HepG2 (cell line): ENCODE measurements around the gene MEMO1. TPM values are rescaled to one million over a fixed set of nuclear protein-coding genes. Genes with fewer than 3 reads are reported as not detected.

Experiments
- ATAC-seq: fragments of 200-7000 bp; cut with Tn5 transposase; 3 replicates; pipeline ENCODE4 v1.9.1; 2020; ENCODE audit warnings: mild to moderate bottlenecking, moderate library complexity
- BruUV-seq: library from RNA; stranded (reverse); fragments of 400-500 nt; replicated peaks from 2 replicates; lab custom pipeline; 2021; lab: Mats Ljungman, UMichigan
- CTCF ChIA-PET: fragments of 300-600 bp; formaldehyde crosslinking; extraction: SDS; loops from one replicate; lab custom pipeline; 2021; ENCODE audit warnings: low total read pairs, inconsistent platforms, low intra/inter-chr PET ratio; lab: Yijun Ruan, JAX
- POLR2A ChIA-PET: fragments of 350-600 bp; sonication (Branson Sonifier 250); formaldehyde crosslinking; loops from one replicate; lab custom pipeline; 2020; ENCODE audit warnings: antibody characterized with exemption, inconsistent platforms; lab: Yijun Ruan, JAX
- DNase-seq: peaks from one replicate; pipeline ENCODE4 v3.0.0-alpha.2; 2015; ENCODE audit warnings: low spot score
- FAIRE-seq: peaks from 3 replicates; lab custom pipeline; 2011; peaks lifted over from hg19 to GRCh38; lab: Jason Lieb, UNC
- H2AFZ ChIP-seq: one replicate; pipeline ENCODE4 v1.6.1; 2011; ENCODE audit warnings: low read length, inconsistent platforms
- H3K27ac ChIP-seq: fragments of 300-600 bp; 3 replicates; pipeline ENCODE4 v1.8.0; 2011; ENCODE audit warnings: mixed run types, mild to moderate bottlenecking, mixed read lengths, low read length, inconsistent platforms; ENCODE audit not compliant: insufficient read depth; ENCODE audit errors: extremely low read length
- H3K27me3 ChIP-seq, 2 experiments: fragments of 200-600 bp in 1 of 2; 2 replicates in 1 of 2; 3 replicates in 1 of 2; pipeline versions ENCODE4 v1.6.0 to v1.8.0; 2011; ENCODE audit warnings: low read length in 2 of 2, mild to moderate bottlenecking in 2 of 2, moderate library complexity in 2 of 2, inconsistent platforms in 1 of 2; ENCODE audit not compliant: insufficient read depth in 2 of 2, control insufficient read depth in 1 of 2
- H3K36me3 ChIP-seq, 2 experiments: fragments of 200-600 bp in 1 of 2; replicated peaks in 1 of 2; 2 replicates in 1 of 2; 3 replicates in 1 of 2; pipeline versions ENCODE4 v1.5.1 to v1.8.0; 2011; ENCODE audit warnings: low read length in 2 of 2, inconsistent platforms in 1 of 2; ENCODE audit not compliant: insufficient read depth in 2 of 2, control insufficient read depth in 1 of 2
- H3K4me1 ChIP-seq: 2 replicates; pipeline ENCODE4 v1.5.1; 2012; ENCODE audit warnings: low read length, inconsistent platforms; ENCODE audit not compliant: insufficient read depth
- H3K4me2 ChIP-seq: 2 replicates; pipeline ENCODE4 v1.6.0; 2011; ENCODE audit warnings: low read depth, low read length, inconsistent platforms
- H3K4me3 ChIP-seq, 3 experiments: fragments of 200-600 bp in 1 of 3; sonication (generic), shearing (Covaris generic) in 1 of 3; replicated peaks in 1 of 3; 2 replicates each; pipeline ENCODE4 v1.5.1; 2011 to 2016; ENCODE audit warnings: low read length in 3 of 3, inconsistent platforms in 2 of 3, low read depth in 2 of 3, mild to moderate bottlenecking in 2 of 3, control low read depth in 1 of 3, mixed read lengths in 1 of 3; ENCODE audit not compliant: insufficient read depth in 1 of 3
- H3K79me2 ChIP-seq: one replicate; pipeline ENCODE4 v1.6.1; 2011; ENCODE audit warnings: low read length, inconsistent platforms; ENCODE audit not compliant: insufficient read depth
- H3K9ac ChIP-seq: 2 replicates; pipeline ENCODE4 v1.6.0; 2011; ENCODE audit warnings: mild to moderate bottlenecking, low read depth, low read length, inconsistent platforms; ENCODE audit not compliant: insufficient read depth
- H3K9me3 ChIP-seq: 2 replicates; pipeline ENCODE4 v1.5.1; 2012; ENCODE audit warnings: mild to moderate bottlenecking, low read length
- H4K20me1 ChIP-seq: 2 replicates; pipeline ENCODE4 v1.6.0; 2011; ENCODE audit warnings: inconsistent platforms, mild to moderate bottlenecking, low read length, moderate library complexity; ENCODE audit not compliant: insufficient read depth
- ADNP ChIP-seq: sonication (generic); formaldehyde crosslinking; IDR thresholded peaks from 2 replicates; pipeline ENCODE4 v1.4.0; 2020; ENCODE audit warnings: missing genetic modification reagents
- HDAC6 ChIP-seq: fragments of 200-600 bp; sonication (generic); IDR thresholded peaks from 2 replicates; pipeline ENCODE4 v1.7.0; 2017; ENCODE audit warnings: mild to moderate bottlenecking, antibody characterized with exemption, low read length, low read depth
- KAT8 ChIP-seq: IDR thresholded peaks from 2 replicates; pipeline ENCODE4 v1.6.1; 2016; ENCODE audit warnings: missing genetic modification reagents, missing compliant biosample characterization
- POLR2G ChIP-seq: fragments of 200-400 bp; formaldehyde crosslinking; IDR thresholded peaks from 2 replicates; pipeline ENCODE4 v1.6.1; 2018; ENCODE audit warnings: mild to moderate bottlenecking, low read depth, low read length, moderate library complexity
- PRPF4 ChIP-seq: fragments of 200-400 bp; formaldehyde crosslinking; IDR thresholded peaks from 2 replicates; pipeline ENCODE4 v1.6.1; 2016; ENCODE audit warnings: low read length, low read depth; ENCODE audit not compliant: poor library complexity, severe bottlenecking
- RCOR2 ChIP-seq: IDR thresholded peaks from 2 replicates; pipeline ENCODE4 v1.6.1; 2016; ENCODE audit warnings: missing biosample characterization, missing genetic modification reagents
- TSC22D2 ChIP-seq: sonication (generic); formaldehyde crosslinking; IDR thresholded peaks from 2 replicates; pipeline ENCODE4 v1.5.1; 2020; ENCODE audit warnings: missing genetic modification reagents, mild to moderate bottlenecking, borderline replicate concordance
- ZNF780A ChIP-seq: sonication (generic); formaldehyde crosslinking; IDR thresholded peaks from 2 replicates; pipeline ENCODE4 v1.8.0; 2022; ENCODE audit warnings: mild to moderate bottlenecking, missing genetic modification reagents, moderate library complexity
- WGBS: methylation state at CpG from one replicate; pipeline ENCODE4 v1.1.6; 2017; ENCODE audit warnings: low lambda C conversion rate; 5-methylcytosine and 5-hydroxymethylcytosine counted together
- in situ Hi-C: cut with HindIII; loops from 2 replicates; pipeline ENCODE4 v1.10.0; 2017; ENCODE audit warnings: low pct_unique_long_range_greater_than_20kb; ENCODE audit not compliant: extremely low pct_ligation_motif_present
- intact Hi-C: fragments of 100-400 bp; cut with micrococcal nuclease; formaldehyde crosslinking; loops from one replicate; pipeline ENCODE4 v1.10.0; 2022; ENCODE audit not compliant: unreplicated experiment
- polyA plus RNA-seq, 8 experiments: library from polyadenylated mRNA; depleted of rRNA in 3 of 8; stranded (reverse) in 7 of 8; unstranded in 1 of 8; fragments of >200 nt; fragmentation: Illumina TruSeq in 4 of 8; extraction: Trizol in 4 of 8; gene quantifications; 2 replicates each; pipeline versions ENCODE4 v1.2.1 to v1.2.3, GENCODE V29; 2011 to 2016; ENCODE audit warnings: low read depth in 4 of 8, missing spikeins in 1 of 8, mixed read lengths in 1 of 8; ENCODE audit not compliant: insufficient read depth in 1 of 8
- total RNA-seq, 5 experiments: library from RNA; depleted of rRNA; stranded (reverse); fragments of >200 nt; fragmentation: Illumina TruSeq; extraction: Trizol; gene quantifications; 2 replicates each; pipeline ENCODE4 v1.2.3, GENCODE V29; 2016; ENCODE audit warnings: low read depth in 1 of 5

Gene MEMO1
- total and polyA plus RNA-seq, 2 of the 13 experiments (the other 11 are each of a cell fraction or from before 2014, with no cell fraction given), result 69.8 to 81.6 TPM

DNA sequence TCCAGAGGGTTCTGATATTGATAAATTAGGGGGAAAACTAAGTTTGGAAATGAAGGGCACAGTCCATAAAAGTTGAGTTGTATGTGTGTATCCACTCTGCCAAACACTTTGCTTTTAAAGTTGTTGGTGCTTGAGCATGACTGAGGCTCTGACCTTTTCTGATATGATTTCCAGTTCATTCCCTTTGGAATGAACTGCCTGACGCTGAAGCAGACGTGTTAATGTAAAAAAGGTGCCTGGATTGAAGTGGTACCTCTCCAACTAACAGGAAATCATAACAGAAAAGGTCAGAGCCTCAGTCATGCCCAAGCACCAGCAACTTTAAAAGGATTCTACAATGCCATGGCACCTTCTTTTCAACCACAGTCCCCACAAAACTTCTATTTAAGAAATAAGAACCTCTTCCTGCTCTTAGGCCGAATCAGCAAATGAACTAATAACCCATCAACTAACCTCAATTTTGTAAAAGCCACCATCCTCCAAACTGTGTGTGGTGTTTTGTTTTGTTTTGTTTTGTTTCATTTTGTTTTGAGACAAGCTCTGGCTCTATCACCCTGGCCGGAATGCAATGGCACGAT, 52.6 kb downstream of the MEMO1 start:
- H3K27ac ChIP-seq, result no peak overlapping the region
- TF ChIP-seq TSC22D2 (CRISPR knock-in tag), result no peak
- no peak for TF ChIP-seq KAT8 (CRISPR knock-in tag)
- no peak for TF ChIP-seq ZNF780A (CRISPR knock-in tag)
- TF ChIP-seq ADNP (CRISPR knock-in tag), result no peak
- no peak for TF ChIP-seq HDAC6
- TF ChIP-seq PRPF4, result no peak
- TF ChIP-seq POLR2G, result no peak
- no peak for TF ChIP-seq RCOR2 (CRISPR knock-in tag)
- POLR2A ChIA-PET, result interaction anchor here (1.2 kb wide), 1 partner anchor 105 kb away, joined by 3 read pairs; the partner anchor contains the start of gene SPAST
- no peaks in the 10 kb centered on the region for H3K4me1 ChIP-seq
- ATAC-seq (no peak), DNase-seq (no peak), FAIRE-seq (no peak)
- no peak overlapping the region for H3K4me2 ChIP-seq
- H3K4me3 ChIP-seq, result no peak overlapping the region
- H3K79me2 ChIP-seq, result peaks cover 86% of the 10 kb centered on the region
- no peak overlapping the region for H2AFZ ChIP-seq
- intact Hi-C loops, result no loop called here
- CTCF ChIA-PET, result no interaction called here
- no peaks in the 10 kb centered on the region; a peak in 1 of 5 replicates for H3K36me3 ChIP-seq
- H4K20me1 ChIP-seq, result no peaks in the 10 kb centered on the region
- in situ Hi-C loops, result no loop called here
- no peaks in the 10 kb centered on the region for H3K27me3 ChIP-seq
- no TSS peak for BruUV-seq
- WGBS, result 96% methylated on average over 5 of the region's 5 CpGs
- H3K9me3 ChIP-seq, result no peaks in the 10 kb centered on the region
- no peak overlapping the region for H3K9ac ChIP-seq
